WI38 (cell line): Measurements from ENCODE around the gene PRIMA1.

Experiments
- H3K4me3 ChIP-seq: 2 replicates; pipeline ENCODE4 v1.5.1; 2011; ENCODE audit warnings: low read depth, mild to moderate bottlenecking, control low read depth, low read length
- CTCF ChIP-seq: IDR thresholded peaks from 2 replicates; pipeline ENCODE4 v1.5.1; 2012; ENCODE audit warnings: low read depth, mild to moderate bottlenecking, control low read depth, low read length

The PRIMA1 gene

GRCh38 chr14:93688239-93688666 is 100.0 kb downstream of the PRIMA1 start:
- no peak overlapping the region for H3K4me3 ChIP-seq
- no peak for TF ChIP-seq CTCF

- TF ChIP-seq CTCF = no peak
- H3K4me3 ChIP-seq = no peak overlapping the region
Measured at GRCh38 chr14:93686268-93686667, 102.0 kb downstream of the PRIMA1 start.

- H3K4me3 ChIP-seq = no peak overlapping the region
- TF ChIP-seq CTCF = no peak
Measured at GRCh38 chr14:93685121-93685895, 103.0 kb downstream of the PRIMA1 start.

GRCh38 chr14:93683226-93683625 is 105.1 kb downstream of the PRIMA1 start:
- TF ChIP-seq CTCF = no peak
- H3K4me3 ChIP-seq = no peak overlapping the region

GRCh38 chr14:93682459-93682858 is 105.8 kb downstream of the PRIMA1 start:
- TF ChIP-seq CTCF = no peak

GRCh38 chr14:93676416-93676958 is 111.8 kb downstream of the PRIMA1 start:
- no peak for TF ChIP-seq CTCF
- no peak overlapping the region for H3K4me3 ChIP-seq

More at GRCh38 chr14:93682459-93682858, 105.8 kb downstream of the PRIMA1 start:
- no peak overlapping the region for H3K4me3 ChIP-seq

- no peak for TF ChIP-seq CTCF
- H3K4me3 ChIP-seq = no peak overlapping the region
Measured at GRCh38 chr14:93675651-93676050, 112.6 kb downstream of the PRIMA1 start.
